CD4-positive, alpha-beta T cell treated with Interleukin-6 for 4 hours (primary cell): ENCODE measurements around the gene CPVL.

Source experiments
- DNase-seq: peaks from one replicate; pipeline ENCODE4 v3.0.0-alpha.2; 2020; ENCODE audit warnings: mixed read lengths

The CPVL gene

DNA sequence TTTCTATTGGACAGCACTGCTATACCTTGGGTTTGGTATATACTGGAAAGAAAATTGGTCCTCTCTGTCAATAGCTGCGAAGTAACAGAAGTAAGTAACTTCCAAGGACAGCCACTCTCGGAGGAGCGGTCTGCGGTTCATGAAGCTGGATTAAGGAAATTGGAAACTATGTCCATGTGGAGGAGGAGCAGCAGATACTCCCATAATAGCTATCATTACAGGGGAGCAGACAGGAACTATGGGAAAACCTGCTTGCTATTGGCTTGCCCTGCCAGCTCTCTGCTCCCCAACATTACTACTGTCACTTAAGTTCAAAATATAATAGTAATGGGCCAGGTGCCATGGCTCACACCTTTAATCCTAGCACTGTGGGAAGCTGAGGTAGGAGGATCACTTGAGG, 104.3 kb downstream of the CPVL start:
- DNase-seq: no peak

DNA sequence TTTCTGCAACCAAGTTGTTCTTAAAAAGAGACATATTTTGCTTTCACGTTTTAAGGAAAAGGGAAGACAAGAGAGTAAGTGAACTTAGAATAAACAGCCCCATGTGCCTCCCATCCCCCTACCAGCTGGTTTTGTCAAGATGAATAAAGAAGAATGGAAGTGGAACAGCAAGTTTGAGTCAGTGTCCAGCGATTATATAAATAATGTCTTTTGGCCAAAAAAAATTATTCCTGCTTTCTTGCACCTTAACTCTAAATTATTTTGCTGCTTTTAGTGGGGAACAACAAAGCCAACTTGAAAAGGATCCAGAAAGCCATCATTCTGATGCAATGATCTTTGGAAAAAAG, 105.8 kb downstream of the CPVL start:
- DNase-seq: no peak

DNA sequence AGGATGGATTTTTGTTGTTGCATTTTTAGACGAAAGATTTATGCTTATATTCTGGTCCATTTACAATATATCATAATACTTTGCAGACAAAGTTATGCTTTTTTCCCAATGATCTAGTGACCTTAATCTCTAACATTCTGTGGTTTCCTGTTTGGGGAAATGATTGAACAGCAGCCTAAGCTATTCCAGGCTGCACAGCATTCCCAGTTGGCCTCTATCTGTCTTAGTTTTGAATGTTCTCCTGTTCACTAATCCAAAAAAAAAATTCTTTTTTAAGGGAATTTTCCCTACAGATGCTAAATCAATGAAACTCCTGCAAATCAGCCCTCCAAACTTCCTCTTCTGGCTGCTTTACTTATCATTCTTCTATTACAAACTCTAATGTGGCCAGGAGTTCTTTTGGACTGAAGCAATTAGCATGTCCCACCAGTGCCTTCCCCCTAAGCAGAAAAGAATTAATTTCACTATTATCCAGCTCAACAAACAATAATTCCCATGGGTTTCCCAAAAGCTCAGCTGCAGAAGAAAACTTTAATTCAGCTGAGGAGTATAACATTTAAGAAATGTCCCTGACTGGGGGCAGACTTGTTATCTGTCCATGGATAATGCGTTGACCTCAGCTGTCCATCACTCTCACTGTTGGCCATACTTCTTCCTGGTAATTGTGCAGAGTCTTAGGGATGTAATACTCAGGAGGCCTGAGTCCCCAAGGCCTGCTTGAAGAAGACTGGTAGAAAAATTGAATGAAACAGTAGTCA, 106.3 kb downstream of the CPVL start:
- no peak for DNase-seq

DNA sequence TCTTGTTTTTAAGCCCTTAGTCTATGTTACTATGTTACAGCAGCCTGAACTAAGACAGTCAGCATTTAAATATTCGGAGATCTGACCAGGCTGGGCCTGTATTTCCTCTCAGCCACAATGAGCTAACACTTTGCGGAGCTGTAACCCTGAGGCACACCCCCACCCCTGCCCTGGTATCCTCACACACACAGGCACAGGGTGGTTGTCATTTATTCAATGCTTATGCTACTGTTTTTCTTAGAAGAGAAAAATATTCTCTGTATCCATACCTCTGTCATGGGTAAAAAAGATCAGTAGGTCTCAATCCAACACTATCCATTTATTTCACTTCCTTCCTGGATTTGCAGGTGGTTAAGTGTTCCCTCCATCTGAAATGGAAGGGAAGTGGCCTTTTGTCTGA, 107.9 kb downstream of the CPVL start:
- no peak for DNase-seq

DNA sequence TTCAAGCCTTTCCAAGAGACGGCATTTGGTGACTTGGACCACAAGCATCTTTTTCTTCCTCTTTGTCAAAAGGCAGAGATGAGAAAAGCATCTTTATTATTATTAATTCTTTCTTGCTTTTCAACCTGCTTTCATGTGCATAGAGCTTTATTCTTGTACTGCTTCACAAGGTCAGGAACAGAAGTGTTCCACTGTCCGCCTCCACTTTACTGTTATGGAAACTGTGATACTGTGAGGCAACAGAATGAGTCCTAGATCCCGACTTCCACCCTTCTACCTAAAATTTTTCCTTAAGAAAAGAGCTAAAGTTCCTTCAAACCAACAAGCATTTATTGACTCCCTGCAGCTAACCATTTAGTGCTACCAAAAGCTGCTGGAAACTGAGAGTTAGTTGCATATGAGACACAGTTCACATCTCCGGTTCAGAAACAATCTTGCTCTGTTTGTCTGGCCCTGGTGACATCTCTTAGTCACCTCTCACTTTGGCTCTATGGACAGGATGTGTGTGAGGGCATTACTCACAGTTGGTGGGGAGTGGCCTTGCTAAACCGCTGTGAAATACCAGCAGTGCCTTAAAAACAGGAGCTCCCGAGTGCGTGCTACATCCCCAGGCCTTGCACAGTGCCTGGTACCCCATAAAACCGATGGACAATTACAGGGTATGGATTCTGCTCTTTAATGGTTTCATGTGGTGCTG, 111.1 kb downstream of the CPVL start:
- DNase-seq: no peak

DNA sequence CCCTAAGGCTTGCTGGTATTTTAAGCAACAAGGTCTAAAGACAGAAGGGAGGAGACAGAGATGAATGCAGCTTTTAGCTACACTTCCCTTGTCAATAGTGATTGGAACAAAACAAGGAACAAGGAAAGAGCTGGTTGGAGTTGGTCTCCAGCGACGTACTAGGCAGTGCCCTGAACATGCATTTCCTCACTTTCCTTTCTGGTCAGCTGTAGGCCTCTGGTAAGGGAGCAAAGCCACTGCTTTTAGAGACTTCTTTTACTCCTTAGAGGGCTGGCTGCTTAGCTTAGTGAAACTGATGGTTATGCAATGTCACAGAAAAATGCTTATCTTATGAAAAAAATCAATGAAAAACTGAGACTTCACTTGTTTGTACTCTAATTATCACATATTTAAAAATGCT, 112.8 kb downstream of the CPVL start:
- DNase-seq: no peak

DNA sequence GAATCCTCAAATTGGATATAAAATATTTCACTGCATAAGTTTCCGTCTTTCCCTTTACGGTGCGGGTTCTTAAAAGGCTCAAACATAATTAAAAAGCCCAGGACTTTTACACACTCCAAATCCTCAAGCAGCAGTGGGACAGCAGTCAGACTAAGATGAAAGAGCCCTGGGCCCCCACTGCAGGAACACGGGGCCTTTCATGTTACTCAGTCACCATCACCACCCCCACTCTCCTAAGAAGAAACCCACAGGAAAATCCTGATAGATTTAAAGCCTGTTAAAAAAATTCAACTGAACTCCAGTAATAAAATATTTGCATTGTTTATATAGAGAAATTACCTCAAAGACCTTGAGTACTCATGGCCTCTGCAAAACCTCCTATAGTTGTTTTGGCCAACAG, 114.2 kb downstream of the CPVL start:
- no peak for DNase-seq

DNA sequence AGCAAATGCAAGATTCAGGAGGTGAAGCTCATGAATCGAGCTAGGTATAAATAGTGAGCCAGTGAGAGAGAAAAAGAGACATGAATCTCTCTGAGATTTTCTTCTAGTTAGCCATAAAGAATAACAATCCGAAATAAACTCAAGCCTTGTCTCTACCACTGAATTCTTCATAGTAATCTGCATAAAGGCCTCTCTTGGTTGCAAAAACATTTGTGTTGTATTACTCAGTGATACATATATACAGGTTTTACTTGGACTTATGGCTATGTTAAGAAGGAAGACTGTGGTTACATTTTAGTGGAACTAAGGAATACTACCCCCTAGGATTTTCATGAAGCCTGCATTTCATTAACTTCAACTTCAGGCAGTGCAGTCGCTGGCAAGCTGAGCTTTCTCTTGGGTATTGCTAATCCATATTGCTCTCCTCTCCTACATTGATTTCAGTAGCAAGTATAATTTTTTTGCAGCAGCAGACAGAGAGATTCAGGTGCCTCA, 115.5 kb downstream of the CPVL start:
- DNase-seq: no peak

DNA sequence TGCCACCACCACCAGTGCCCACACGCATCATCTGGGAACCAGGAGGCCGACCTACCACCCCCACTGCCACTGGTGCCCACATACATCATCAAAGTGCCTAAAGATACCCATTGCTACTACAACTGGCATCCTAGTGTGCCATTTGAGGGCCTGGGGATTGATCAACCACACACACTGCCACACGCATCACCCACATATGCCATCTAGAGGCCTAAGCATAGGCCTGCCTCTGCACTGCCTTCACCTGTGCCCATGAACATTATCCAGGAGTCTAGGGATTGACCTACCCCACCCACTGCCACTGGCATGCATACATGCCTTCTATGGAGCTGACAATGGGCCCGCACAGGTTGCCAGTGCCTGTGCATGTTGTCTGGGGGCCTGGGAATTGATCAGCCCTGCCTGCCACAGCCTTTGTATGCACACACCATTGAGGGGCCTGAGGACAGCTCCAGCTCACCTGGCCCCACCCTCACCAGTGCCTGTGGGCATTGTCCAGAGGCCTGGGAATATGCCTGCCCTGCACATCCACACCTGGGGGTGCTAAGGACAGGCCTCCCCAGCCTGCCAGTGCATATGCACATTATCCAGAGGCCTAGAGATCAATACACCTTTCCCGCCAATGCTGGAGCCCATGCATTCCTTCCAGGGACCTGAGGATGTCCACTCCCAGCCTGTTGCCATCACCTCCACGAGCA, 123.9 kb downstream of the CPVL start:
- no peak for DNase-seq

DNA sequence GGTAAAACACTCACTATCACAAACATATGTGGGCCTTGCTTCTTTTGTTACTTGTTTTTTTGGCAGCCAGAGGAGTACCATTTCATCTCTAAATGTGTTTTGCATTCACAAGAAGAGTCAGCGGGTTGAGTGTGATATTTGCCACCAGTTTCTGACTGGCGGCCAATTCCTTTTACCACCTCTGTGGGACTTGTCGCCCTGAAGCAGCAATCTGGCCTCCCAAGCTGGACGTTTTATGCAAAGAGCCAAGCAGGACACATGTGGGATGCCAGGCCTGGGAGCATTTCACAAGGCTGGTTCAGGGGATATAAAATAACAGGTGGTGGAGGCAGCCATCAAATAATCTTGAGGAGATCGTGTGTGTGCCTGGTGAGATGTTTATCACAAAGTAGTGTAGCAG, 126.4 kb downstream of the CPVL start:
- DNase-seq: no peak

DNA sequence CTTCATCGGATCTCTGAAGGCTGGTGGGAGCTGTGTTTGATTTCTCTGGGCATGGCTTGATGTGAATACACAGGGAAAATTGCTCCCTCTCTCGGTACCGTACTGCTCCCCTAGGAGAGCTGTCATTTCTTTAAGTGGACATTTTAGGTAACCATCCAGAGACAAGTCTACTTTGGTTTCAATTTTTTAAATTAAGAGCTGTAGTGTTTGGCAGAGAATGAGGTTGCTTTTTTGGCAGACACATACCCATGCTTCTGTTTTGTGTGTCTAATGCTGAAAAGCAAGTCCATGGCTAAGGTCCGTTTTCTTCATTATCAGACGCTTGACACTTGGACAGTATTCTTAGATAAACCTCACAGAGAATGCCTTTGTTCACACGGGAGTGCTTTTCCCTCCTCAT, 127.0 kb downstream of the CPVL start:
- no peak for DNase-seq

DNA sequence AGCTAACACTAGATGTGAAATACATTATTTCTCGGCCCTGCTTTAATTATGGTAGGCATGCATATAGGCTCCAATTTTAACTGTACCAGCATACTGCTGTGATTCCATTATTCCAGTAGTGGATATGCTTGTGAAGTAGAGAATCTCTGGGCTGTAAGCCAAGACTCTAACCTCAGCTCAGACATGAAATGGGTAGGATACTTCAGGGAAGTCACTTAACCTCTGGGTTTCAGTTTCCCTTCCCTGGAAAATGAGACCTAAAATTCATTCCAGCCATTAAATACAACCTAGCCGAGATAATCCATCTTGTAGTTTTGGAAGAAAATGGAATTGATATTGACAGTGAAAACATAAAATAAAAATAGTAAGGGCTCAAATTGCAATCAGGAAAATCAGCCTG, 128.6 kb downstream of the CPVL start:
- DNase-seq: no peak

DNA sequence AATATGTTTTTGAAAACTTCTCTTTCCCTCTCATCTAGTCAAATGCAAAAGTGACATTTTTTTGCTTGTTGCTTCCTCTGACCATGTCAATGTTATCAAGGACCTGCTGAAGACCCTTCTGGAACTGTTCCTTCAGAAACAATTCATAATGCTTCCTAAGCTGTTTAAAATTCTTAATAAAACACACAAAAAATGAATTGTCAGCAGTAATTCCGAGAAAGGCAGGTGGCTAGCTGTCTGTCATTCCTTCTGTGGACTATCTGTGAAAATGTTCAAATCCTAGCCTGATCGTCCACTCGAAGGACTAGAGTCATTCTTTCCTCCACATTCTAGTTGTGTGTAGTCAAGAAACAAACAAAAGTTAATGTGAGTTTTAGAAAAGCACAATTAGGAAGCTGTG, 131.6 kb downstream of the CPVL start:
- DNase-seq: no peak

DNA sequence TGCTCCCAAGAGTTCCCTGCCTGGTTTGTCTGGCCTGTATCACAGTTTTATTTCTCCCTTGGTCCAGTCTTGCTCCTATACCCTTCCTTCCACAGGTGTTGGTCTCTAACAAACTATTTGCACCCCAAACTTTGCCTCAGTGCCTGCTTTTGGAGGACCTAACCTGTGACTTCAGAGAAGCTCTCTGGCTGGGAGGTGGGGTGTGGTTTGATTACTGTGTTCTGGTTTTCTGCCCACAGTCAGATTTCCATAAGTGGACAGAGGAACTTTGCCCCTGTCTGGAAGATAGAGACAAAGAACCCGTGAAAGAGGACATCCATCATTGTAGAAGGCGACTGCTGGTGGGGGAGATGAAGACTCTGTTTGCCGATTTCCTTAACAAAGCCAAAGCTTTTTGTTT, 132.4 kb downstream of the CPVL start:
- no peak for DNase-seq

DNA sequence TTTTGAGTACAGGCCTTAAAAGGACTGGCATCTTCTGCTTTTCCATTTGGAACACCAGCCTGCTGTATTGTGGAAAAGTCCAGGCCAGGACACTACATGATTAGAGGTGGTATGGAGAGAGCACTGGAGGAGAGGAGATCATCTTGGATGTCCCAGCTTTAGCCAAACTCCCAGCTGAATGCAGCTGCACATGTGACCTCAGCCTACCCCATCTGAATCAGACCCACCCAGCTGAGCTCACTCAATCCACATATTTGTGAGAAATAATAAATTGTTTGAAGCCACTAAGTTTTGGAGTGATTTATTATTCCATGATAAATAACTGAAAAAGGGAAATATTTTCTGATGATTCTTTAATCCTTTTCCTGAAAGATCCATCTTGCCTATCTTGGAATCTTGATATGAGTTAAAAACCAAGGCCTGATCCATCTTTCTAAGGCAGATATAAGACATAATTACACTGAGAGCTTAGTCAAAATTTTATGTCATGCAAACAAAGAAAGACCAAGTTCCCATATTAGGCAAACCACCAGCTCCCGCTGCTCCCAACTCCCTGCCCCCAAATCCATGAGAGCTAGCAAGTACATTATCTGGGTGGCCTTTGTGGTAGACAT, 133.1 kb downstream of the CPVL start:
- no peak for DNase-seq

DNA sequence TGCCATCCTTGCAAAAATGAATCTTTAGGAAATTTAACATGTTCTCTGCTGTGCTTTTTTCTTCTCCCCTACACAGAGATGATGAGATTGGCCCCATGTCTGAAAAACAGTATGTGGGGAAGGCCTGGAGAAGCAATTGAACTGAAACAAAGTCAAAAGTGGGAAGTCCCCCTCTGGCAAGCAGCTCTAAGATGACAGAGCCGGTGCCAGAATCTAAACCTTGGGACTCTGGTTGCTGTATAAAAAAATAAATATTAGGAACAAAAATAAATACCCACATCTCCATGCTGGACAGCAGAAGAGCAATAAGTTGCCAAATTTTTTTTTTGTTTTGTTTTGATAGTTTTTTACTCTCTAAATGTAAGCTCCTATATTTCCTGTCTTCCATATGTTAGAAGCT, 136.4 kb downstream of the CPVL start:
- DNase-seq: no peak

DNA sequence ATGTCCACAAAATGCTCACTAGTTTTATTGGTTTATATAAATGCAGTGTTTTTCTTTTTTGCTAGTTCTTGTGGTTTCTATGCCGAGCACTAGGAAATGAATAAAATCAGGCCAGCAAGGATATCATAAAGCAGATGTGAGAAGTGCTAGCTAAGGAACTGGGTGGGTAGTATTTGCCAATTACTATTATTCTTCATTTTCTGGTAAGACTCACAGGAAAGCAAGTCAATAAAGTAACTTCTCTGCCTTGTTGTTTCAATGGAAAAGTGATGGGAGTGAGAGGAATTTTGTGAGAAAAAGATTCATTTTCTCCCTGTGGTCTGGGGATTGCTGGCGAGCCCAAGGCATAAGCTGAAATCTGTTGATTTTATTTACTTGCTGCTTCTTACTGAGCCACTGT, 137.7 kb downstream of the CPVL start:
- no peak for DNase-seq

DNA sequence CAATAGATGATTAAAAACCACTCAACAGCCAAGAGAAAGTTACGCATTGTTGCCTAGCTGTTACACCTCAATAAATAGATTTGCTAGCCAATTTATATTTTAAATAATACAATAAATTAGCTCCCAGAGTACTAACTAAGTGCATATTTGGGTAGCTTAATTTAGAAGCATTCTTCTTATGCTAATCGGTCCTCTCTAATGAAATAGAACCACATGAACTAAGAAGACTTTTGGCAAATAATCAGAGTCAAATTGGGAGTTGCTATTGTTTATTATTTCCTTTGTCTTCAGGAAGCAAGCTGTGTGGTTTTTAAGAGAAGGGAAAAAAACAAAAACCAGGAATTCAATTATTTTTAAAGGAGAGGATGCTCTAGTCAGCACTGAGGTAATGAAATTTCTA, 139.2 kb downstream of the CPVL start:
- no peak for DNase-seq

DNA sequence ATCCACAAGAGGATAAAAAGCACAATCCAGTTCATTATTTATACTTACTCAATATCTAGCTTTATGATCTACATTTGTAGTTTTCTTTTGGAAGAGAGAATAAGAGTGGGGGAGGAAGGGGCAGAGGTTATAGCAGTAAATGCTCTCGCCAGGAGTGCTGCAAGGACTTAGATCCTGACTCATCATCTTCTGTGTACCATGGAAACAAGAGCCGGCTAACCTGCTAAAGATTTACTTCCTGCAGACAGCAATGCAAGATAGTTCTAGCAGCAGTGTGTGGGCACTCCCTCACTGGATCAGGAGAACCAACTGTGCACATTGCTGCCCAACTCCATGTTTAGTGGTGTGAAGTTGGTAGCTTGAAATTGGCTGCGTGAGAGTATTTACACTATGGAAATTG, 140.5 kb downstream of the CPVL start:
- DNase-seq: no peak

DNA sequence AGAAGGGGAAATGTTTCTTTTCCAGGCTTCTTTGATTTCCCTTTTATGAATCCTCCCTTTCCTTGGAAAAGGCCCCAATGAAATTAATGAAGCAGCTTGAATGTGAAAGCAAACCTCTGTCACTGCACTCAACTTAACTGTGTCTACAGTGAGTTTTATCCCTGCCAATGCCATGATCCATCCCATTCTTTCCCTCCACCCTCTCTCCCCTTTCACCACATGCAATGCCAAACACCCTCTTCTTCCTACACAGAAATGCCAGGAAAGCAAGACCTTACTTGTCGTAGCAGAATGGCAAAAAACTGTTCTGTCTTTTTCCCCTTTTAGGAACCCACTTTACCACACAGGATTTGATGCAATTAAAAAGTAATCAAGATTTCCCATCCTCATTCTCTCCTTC, 140.9 kb downstream of the CPVL start:
- no peak for DNase-seq

DNA sequence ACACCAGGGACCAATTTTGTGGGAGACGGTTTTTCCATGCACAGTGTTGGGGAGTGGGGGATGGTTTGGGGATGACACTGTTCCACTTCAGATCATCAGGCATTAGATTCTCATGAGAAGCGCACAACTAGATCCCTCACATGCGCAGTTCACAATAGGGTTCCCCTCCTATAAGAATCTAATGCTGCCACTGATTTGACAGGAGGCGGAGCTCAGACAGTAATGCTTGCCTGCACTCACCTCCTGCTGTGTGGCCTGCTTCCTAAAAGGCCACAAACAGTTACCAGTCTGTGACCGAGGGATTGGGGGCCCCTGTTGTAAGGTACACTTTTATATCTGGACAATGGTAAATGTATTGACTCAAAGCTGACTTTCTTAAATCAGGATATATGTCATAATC, 142.6 kb downstream of the CPVL start:
- DNase-seq: no peak

DNA sequence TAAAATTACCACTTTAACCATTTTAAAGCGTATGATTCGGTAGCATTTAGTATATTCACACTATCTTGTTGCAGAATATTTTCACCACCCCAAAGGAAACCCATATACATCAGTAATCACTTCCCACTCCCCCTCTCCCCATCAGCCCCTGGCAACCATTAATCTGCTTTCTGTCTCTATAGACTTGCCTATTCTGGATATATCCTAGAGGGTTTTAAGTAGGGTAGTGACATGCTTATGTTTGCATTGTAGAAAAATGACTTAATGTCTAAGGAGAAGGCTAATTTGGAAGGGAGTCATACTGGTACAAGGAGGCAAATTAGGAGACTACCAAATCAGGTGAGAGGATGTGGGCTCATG, 145.6 kb downstream of the CPVL start:
- no peak for DNase-seq

DNA sequence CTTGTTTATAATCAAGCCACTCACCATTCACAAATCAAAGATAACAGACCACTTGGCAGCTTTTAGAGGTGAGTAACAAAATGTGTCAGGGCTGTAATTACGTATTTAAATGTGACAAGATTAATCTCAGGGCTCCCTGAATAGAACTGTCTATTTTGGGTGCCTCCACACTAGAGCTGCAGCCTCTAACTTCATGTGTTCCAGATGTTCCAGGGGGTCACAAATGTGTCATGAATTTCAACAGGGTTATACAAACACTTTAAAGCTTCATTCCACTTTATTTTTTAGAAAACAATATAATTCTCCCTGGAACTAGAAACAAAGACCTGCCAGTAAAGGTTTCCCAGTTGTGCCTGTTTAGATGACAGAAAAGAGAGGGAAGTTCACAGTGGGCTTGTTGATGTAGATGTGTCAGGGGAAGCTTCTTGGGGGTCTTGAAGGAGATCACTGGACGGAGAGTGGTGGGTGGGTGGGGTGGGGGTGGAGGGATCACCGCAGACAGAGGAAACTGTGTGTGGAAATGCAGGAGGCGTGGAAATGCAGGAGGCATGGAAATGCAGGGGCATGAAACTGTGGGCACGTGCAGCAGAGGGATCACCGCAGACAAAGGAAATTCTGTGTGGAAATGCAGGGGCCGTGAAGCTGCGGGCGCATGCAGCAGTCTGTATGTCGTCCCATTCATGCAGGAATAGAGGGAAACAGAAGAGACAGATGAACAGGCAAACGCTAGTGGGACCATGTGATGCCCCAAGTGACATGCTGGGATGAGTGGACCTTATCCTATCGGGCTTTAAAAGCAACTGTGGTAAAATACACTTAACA, 146.2 kb downstream of the CPVL start:
- DNase-seq: no peak
